Activated gamma-delta T cell treated with anti-CD3 and anti-CD28 coated beads, Interleukin-2, amount 50 U/mL, for 16 hours (primary cell): Measurements from ENCODE around the gene SRY.
"Not testable (repeated sequence)": the region's sequence is repeated elsewhere in the genome, so short reads cannot be mapped to it uniquely, and the experiment has no call there.

Experiments used
- DNase-seq: peaks from one replicate; pipeline ENCODE4 v3.0.0-alpha.2; 2020; ENCODE audit warnings: low read depth

Gene SRY

DNA sequence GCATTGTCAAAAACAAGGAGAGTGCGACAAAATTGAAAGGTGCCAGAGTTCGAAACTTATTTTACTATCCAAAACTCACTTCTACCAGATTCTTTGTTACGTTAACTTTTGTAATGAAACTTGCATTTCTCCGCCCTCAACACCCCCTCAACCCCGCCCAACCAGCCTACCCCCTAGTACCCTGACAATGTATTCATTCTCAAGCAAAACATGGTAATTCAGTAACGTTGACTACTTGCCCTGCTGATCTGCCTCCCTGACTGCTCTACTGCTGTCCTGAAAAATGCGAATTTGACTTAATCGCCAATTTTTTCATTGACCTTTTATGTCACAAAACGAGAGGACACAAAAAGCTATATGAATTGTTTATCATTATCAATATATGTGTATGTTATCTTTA is at the start of gene SRY:
Gene SRY, minus strand, starts transcription at position 83 of the 400 bp plus-strand sequence. Its CDS starts 79 bp downstream, at position 4.
- no peak for DNase-seq

DNA sequence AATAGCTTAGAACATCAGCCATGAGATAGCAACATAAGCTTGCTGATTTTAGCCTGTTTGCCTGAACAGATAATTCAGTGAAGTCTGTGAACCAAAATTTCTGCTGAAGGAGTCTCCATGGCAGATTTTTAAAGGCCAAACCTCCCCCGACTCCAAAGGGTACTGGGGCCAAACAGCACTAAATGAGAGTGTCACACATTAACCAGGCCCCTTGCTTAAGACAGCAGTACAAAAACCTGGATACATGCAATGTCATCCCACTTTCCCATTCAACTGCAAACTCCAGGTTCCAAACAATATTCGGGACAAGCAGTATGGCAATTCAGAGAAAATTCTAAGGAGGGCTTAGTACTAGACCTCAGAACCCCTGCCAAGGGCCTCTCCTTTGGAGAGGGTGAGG is 49.6 kb upstream of the SRY start:
- DNase-seq = no peak

DNA sequence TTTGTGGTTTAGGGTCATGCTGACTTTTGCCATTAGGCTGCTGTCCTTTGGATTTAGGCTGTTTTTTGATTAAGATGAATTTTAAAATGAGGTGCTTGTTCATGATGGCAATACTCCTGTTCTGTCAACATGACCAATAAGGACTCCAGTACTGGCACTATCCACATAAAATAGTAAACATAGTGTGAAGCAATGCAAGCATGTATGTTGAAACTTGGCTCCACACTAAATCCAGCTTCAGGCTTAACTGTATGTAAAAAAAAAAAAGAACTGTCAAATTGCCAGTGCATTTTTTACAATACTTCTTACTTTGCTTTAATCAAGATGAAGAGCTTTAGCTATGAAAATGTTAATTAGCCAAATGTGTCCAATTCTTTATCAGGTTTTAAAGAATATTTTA is 47.7 kb upstream of the SRY start:
- no peak for DNase-seq

DNA sequence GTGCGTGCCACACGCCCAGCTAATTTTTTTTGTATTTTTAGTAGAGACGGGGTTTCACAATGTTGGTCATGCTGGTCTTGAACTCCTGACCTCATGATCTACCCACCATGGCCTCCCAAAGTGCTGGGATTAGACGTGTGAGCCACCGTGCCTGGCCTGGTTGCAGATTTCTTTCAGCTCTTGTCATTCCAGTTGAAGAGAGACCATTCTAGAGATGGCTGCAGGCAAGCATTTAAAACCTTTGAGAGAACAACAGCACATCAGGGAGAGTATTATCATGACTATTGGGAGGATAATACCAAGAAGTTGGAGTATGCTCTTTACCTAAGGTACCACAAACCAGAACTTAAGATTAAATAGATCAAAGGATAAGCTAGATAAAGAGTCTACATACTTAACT is 41.0 kb upstream of the SRY start:
- no peak for DNase-seq

DNA sequence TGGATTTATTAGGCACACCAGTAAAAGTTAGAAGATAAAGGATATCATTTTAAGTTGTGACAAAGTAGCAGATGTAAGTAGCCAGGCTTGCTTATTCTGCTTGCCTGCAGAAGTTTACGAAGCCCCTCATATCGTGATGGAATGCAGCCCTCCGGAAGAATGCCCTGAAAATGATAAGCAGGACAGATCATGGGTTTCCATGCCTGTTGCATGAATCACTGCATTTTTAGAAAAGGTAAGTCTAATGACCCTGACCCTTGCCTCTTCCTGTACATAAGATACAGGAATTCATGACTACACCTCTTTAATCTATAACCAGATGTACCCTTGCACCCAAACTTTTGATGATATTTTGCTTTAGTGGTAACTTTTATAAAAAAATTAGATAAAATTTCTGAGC is 37.0 kb upstream of the SRY start:
- DNase-seq = no peak

DNA sequence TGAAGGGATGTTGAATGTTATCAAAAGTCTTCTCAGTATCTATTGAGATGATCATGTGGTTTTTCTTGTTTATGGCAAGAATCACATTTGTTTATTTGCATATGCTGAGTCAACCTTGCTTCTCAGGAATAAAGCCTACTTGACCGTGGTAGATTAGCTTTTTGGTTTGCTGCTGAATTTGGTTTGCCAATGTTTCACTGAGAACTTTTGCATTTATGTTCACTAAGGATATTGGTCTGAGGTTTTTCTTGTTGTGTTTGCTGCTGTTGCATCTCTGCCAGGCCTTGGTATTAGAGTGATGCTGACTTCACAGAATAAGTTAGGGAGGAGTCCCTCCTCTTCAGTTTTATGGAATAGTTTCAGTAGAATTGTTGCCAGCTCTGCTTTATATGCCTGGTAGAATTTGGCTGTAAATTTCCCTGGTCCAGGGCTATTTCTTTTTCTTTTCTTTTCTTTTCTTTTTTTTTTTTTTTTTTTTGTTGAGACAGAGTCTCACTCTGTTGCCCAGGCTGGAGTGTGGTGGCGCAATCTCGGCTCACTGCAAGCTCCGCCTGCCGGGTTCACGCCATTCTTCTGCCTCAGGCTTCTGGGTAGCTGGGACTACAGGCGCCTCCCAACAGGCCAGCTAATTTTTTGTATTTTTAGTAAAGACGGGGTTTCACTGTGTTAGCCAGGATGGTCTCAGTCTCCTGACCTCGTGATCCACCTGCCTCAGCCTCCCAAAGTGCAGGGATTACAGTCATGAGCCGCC is 29.8 kb upstream of the SRY start:
- not testable (repeated sequence) for DNase-seq

DNA sequence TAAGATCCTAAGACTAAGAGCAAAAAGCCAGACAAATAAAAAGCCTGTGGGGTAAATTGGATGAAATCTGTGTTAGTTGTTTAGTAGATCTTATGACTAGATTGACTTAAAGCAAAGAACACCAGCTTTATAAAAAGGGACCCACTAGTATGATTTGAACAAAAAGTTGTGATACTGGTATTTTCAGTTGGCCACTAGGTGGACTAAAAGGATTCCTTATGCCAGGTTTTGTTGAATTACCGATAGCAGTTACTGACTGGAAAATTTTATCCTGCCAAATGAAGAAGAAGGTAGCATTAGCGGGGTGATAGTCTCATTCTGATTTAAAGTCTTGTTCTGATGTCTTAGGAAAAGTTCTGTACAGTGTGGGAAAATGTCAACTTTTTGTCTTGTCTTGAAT is 12.8 kb upstream of the SRY start:
- DNase-seq = no peak

DNA sequence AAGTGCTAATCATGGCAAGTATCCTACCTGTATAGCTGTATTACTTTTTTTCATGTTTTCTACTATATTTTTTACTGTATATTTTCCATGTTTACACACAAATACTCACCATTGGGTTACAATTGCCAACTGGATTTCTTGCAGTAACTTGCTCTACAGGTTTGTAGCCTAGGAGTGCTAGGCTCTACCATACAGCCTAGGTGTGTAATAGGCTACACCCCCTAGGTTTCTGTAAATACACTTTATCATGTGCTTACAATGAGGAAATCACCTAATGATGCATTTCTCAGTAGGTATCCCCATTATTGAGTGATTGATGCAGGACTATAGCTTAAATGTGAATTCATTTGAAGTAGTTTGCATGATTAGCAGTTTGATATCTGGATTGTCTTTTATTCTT is 10.5 kb upstream of the SRY start:
- DNase-seq = no peak

DNA sequence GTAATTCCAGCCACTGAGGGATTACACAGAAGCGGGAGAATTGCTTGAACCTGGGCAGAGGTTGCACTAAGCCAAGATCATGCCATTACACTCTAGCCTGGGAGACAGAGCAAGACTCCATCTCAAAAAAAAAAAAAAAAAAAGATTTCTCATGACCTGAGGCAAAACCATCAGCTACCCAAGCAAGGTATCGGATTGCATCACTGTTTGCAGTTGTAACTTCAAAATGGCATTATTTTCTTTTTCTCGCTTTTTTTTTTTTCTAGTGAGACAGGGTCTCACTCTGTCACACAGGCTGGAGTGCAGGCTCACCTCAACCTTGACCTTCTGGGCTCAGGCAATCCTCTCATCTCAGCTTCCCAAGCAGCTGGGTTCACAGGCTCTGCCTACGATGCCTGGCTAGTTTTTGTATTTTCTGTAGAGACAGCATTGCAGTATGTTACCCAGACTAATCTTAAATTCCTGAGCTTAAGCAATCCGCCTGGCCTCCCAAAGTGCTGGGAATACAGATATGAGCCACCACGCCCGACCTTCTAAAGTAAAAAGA is 9.6 kb upstream of the SRY start:
- no peak for DNase-seq

DNA sequence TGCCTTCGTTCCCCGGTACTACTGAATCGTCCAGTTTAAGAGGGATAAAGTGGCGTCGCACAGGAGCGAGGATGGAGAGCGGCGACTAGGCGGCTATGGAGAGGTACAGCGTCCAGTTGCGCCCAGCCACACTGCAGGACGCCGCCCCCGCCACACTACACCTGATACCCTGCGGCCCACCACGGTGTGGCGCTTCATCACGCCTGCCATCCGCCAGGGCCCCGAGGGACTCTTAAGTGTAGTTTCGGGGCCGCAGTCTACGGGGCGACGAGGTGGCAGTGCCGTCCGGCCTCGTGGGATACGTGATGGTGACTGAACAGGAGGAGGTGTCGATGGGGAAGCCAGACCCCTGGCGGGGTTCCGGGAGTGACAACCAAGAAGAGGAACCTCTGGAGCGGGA is 2.3 kb upstream of the SRY start:
- no peak for DNase-seq

DNA sequence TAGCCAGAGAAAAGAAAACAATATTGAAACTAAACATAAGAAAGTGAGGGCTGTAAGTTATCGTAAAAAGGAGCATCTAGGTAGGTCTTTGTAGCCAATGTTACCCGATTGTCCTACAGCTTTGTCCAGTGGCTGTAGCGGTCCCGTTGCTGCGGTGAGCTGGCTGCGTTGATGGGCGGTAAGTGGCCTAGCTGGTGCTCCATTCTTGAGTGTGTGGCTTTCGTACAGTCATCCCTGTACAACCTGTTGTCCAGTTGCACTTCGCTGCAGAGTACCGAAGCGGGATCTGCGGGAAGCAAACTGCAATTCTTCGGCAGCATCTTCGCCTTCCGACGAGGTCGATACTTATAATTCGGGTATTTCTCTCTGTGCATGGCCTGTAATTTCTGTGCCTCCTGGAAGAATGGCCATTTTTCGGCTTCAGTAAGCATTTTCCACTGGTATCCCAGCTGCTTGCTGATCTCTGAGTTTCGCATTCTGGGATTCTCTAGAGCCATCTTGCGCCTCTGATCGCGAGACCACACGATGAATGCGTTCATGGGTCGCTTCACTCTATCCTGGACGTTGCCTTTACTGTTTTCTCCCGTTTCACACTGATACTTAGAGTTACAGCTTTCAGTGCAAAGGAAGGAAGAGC is 488 bp downstream of the SRY start:
- DNase-seq = no peak
